Peyer's patch (tissue), 4 donors: ENCODE measurements around the gene USH2A. TPM values are rescaled to one million over a fixed set of nuclear protein-coding genes. Genes with fewer than 3 reads are reported as not detected.

Experiments
- DNase-seq, 3 donors: peaks; one replicate each; pipeline ENCODE4 v3.0.0-alpha.2; 2017 to 2019
- H3K27ac ChIP-seq, 4 donors: fragments of 200-600 bp; sonication (generic); one replicate each; pipeline ENCODE4 v1.5.1; 2016 to 2019
- H3K27me3 ChIP-seq, 2 donors: fragments of 200-600 bp; sonication (generic); one replicate each; pipeline ENCODE4 v1.5.1; 2019
- H3K36me3 ChIP-seq, 3 donors: fragments of 200-600 bp; sonication (generic); one replicate each; pipeline ENCODE4 v1.5.1; 2016 to 2019
- H3K4me1 ChIP-seq, 4 donors: fragments of 200-600 bp; sonication (generic); one replicate each; pipeline ENCODE4 v1.5.1; 2016 to 2019
- H3K4me3 ChIP-seq, 4 donors: fragments of 200-600 bp; sonication (generic); 1 replicate in 3 of 4; 2 replicates in 1 of 4; pipeline ENCODE4 v1.5.1; 2016 to 2019; ENCODE audit warnings: mild to moderate bottlenecking in 1 of 4
- H3K9me3 ChIP-seq, 4 donors: fragments of 200-600 bp; sonication (generic); one replicate each; pipeline ENCODE4 v1.5.1; 2016 to 2019; ENCODE audit warnings: mild to moderate bottlenecking in 1 of 4
- POLR2A ChIP-seq, 2 donors: fragments of 450-650 bp; IDR thresholded peaks; one replicate each; pipeline ENCODE4 v1.5.1; 2017; ENCODE audit warnings: antibody characterized with exemption in 2 of 2, mild to moderate bottlenecking in 2 of 2, moderate library complexity in 2 of 2
- total RNA-seq, 4 donors: library from RNA; depleted of rRNA; stranded (reverse); fragments of >200 nt; gene quantifications; one replicate each; pipeline ENCODE4 v1.1.0, GENCODE V29; 2016
- TF ChIP-seq, protein P1 (sequence below), 6 experiments: fragments of 450-650 bp in 4 of 6; fragments of 200-600 bp in 2 of 6; sonication (generic) in 1 of 6; IDR thresholded peaks; one replicate each; pipeline ENCODE4 v1.5.1; 2017 to 2019; ENCODE audit warnings: antibody characterized with exemption in 6 of 6, mild to moderate bottlenecking in 3 of 6, moderate library complexity in 1 of 6

Gene USH2A
- total RNA-seq, 4 donors from 2014 or later: not detected

DNA sequence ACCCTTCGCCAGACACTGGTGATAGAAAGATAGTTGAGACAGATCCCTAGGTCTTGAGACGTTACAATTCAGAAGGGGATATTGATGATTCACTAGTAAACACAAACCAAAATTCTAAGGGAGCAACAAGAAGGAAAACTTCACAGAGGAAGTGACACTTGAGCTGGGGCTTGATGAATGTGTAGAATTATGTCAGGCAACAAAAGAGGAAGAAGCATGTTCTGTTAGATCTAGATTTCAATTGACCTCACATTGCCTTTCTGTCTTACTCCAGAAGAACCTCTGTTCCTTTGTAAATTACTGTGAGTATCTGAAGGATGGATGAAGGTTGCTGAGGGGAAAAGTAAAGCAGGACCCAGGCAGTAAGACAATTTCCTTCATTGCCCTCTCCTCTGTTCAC, 528.0 kb downstream of the USH2A start:
- Histone ChIP-seq H3K4me3 (no peak overlapping the region), H3K27ac (no peak overlapping the region), H3K9me3 (no peaks in the 10 kb centered on the region), H3K36me3 (no peaks in the 10 kb centered on the region), H3K4me1 (no peaks in the 10 kb centered on the region), H3K27me3 (no peaks in the 10 kb centered on the region)
- TF ChIP-seq, protein P1, sequence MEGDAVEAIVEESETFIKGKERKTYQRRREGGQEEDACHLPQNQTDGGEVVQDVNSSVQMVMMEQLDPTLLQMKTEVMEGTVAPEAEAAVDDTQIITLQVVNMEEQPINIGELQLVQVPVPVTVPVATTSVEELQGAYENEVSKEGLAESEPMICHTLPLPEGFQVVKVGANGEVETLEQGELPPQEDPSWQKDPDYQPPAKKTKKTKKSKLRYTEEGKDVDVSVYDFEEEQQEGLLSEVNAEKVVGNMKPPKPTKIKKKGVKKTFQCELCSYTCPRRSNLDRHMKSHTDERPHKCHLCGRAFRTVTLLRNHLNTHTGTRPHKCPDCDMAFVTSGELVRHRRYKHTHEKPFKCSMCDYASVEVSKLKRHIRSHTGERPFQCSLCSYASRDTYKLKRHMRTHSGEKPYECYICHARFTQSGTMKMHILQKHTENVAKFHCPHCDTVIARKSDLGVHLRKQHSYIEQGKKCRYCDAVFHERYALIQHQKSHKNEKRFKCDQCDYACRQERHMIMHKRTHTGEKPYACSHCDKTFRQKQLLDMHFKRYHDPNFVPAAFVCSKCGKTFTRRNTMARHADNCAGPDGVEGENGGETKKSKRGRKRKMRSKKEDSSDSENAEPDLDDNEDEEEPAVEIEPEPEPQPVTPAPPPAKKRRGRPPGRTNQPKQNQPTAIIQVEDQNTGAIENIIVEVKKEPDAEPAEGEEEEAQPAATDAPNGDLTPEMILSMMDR (IDR thresholded peaks at IDR 0.05): no peak
- TF ChIP-seq POLR2A (IDR thresholded peaks at IDR 0.05): no peak
- DNase-seq: no peak

DNA sequence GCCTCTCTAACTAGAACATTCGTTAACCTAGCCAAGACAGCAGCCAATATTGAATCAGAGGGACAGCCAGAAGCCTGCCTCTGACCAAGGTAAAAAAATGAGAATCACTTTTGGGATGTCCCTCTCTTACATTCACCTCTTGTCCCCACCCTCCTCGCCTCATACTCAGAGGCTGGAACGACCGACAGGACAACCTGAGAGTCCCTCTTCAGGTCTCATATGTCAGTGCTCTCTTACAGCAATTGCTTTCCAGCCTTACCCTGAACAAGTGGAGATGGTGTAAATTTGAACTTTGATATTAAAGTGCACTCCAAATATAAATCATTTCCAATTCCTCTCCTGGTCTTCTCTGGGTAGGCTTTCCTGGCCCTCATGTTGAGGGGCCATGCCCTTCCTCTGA, 528.6 kb downstream of the USH2A start:
- Histone ChIP-seq H3K27me3 (no peaks in the 10 kb centered on the region), H3K4me1 (no peaks in the 10 kb centered on the region), H3K4me3 (no peak overlapping the region), H3K9me3 (no peaks in the 10 kb centered on the region), H3K36me3 (no peaks in the 10 kb centered on the region), H3K27ac (no peak overlapping the region)
- no peak for DNase-seq
- TF ChIP-seq, protein P1 (IDR thresholded peaks at IDR 0.05): no peak
- no peak for TF ChIP-seq POLR2A (IDR thresholded peaks at IDR 0.05)

DNA sequence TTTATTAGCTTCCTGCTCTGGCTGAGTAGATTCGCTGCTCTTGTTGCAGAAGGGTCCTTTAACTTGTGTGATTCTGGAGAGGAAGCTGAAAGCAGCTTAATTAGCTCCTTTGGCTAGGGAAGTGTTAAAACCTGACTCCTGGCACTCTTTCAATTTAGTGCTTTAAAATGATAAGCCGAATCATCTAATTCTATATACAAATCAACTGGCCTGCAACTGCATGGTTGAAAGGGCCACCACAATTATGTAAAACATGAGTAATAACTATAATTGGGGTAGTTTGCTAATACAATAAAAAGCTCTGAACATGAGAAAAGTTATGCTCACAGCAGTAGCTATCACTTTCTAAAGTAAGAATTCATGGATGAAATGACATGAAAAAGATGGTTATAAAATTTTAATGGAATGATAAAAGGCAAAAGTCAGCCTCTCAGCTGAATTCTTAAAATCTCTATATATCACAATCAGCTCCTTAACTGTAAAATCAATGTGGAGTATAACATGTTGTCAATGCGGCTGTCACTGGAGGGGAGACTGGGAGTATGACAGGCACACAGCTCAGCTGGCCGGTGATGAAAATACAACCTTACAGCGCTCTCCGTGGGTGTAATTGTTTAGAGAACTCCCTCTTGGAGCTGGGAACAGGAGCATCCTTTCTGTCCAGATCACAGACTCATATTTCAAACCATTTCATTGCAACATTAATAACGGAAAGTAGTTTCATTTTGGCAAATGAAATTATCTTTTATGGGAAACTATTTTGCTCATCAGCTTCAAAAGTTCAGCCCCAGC, 531.8 kb downstream of the USH2A start:
- no peak overlapping the region for H3K4me3 ChIP-seq
- H3K36me3 ChIP-seq: no peaks in the 10 kb centered on the region
- H3K27ac ChIP-seq: no peak overlapping the region
- DNase-seq: no peak
- H3K27me3 ChIP-seq: no peaks in the 10 kb centered on the region
- TF ChIP-seq POLR2A (IDR thresholded peaks at IDR 0.05): no peak
- TF ChIP-seq, protein P1 (IDR thresholded peaks at IDR 0.05): no peak
- H3K9me3 ChIP-seq: no peaks in the 10 kb centered on the region
- H3K4me1 ChIP-seq: no peaks in the 10 kb centered on the region

DNA sequence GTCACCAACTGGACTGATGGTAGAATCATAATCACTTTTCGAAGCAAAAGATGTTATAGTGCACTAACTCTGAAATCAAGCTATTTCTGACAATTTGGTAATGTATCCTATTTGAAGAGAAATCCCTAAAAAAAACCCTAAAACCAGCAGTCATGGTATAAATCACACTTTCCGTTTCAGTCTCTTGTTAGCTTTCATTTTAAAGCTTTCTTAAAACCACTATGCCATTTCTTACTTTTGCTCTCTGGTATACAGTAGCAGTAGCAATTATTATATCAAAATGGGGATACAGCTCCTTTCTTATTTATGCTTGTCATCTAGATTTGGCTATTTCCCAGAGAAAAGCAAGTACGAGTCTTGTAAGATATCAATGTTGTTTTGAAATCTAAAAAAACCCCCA, 532.8 kb downstream of the USH2A start:
- DNase-seq: no peak
- no peak for TF ChIP-seq POLR2A (IDR thresholded peaks at IDR 0.05)
- TF ChIP-seq, protein P1 (IDR thresholded peaks at IDR 0.05): no peak
- Histone ChIP-seq H3K4me1 (no peaks in the 10 kb centered on the region), H3K36me3 (no peaks in the 10 kb centered on the region), H3K27ac (no peak overlapping the region), H3K9me3 (no peaks in the 10 kb centered on the region), H3K27me3 (no peaks in the 10 kb centered on the region), H3K4me3 (no peak overlapping the region)

DNA sequence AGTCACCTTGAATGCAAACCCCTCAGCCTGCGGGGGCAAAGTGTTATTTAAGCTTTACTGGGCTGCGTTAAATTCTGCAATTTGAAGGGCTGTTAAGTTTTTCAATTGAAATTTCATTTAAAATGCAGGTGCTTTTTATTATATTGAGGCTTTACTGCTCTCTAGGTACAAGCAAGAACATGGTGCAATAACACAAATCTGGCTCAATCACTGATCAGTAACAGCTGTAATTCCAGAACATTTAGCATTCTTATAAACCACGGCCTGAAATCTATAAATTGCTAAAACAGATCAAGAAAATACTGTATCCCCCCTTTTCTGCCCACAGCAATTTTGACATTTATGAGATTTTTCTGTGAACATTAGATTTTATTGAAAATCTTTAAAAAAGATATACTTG, 533.4 kb downstream of the USH2A start:
- Histone ChIP-seq H3K27me3 (no peaks in the 10 kb centered on the region), H3K36me3 (no peaks in the 10 kb centered on the region), H3K4me1 (no peaks in the 10 kb centered on the region), H3K9me3 (no peaks in the 10 kb centered on the region), H3K4me3 (no peak overlapping the region), H3K27ac (no peak overlapping the region)
- no peak for DNase-seq
- TF ChIP-seq, protein P1 (IDR thresholded peaks at IDR 0.05): no peak
- TF ChIP-seq POLR2A (IDR thresholded peaks at IDR 0.05): no peak
